ENCODE results near the gene GRPR.

DNA sequence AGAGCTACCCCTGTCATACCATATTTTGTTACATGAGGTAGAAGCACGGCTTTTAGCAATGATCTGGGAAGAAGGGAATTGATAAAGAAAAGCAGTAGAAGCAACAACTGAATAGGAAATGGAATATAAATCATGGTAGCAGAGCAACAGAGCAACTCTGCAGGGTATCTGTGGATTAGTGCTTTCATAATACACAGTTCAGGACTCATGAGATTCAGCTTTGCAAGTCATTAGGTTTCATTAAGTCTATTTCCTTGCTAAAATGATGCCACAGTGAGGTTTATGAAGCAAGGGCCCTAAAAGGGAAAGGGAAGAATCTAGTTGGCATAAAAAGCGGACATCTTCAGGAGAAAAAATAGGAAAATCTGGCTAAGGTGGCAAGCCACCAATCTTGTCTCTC is 45.6 kb upstream of the GRPR start:
- TF ChIP-seq, protein P1, sequence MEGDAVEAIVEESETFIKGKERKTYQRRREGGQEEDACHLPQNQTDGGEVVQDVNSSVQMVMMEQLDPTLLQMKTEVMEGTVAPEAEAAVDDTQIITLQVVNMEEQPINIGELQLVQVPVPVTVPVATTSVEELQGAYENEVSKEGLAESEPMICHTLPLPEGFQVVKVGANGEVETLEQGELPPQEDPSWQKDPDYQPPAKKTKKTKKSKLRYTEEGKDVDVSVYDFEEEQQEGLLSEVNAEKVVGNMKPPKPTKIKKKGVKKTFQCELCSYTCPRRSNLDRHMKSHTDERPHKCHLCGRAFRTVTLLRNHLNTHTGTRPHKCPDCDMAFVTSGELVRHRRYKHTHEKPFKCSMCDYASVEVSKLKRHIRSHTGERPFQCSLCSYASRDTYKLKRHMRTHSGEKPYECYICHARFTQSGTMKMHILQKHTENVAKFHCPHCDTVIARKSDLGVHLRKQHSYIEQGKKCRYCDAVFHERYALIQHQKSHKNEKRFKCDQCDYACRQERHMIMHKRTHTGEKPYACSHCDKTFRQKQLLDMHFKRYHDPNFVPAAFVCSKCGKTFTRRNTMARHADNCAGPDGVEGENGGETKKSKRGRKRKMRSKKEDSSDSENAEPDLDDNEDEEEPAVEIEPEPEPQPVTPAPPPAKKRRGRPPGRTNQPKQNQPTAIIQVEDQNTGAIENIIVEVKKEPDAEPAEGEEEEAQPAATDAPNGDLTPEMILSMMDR (conservative IDR thresholded peaks at IDR 0.05 in 1 of 2, IDR thresholded peaks at IDR 0.05 in 1 of 2; ENCODE audit: extremely low read depth in 1 of 2, insufficient read depth in 1 of 2, low read depth in 1 of 2, low read length in 2 of 2), result no peak
- no peak for TF ChIP-seq EZH2 (IDR thresholded peaks at IDR 0.05; ENCODE audit: borderline replicate concordance, low read length)

Measured in mammary epithelial cell (primary cell).